Stimulated activated CD8-positive, alpha-beta memory T cell treated with anti-CD3 and anti-CD28 coated beads, Interleukin-7, amount 100 ng/mL, for 1 hour (primary cell): ENCODE measurements around the gene LIFR.

Experiments
- DNase-seq, 2 donors: peaks; one replicate each; pipeline ENCODE4 v3.0.0-alpha.2; 2020; ENCODE audit warnings: low read depth in 2 of 2

The LIFR gene

DNA sequence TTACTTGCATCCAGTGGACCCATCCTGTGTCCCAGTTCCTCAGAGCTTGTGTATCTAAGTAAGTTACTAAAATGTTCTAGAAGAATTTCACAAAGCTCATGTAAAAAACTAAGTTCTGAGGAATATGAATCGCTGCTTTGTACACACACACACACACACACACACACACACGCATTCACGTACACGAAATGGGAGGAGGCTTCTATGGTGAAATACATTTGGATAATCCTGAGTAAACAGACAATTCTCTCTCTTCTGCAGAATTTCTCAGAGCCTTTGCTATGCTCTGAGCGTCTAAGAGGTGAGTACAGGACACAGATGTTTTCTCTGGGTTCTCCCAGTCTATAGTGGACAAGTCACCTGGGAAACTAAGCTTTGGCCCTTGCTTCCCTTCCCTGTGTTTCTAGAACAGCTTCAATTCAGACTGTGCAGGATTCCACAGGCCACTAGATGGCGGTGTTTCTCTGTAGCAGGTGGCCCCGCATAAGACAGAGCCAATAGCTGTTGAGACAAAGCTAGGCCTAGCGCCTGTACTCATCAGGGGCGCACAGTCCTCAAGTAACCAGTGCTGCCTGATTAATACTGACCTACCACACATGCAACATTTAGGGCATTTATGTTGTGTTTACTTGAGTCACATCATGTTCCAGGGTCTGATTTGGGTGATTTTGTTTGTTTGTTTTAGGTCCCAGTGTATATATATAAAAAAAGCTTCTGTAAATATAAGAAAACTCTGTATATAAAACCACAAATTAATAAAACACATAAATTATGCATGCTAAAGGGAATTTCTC is 114.8 kb downstream of the LIFR start:
- peak; percentile 30 to 71 for DNase-seq

DNA sequence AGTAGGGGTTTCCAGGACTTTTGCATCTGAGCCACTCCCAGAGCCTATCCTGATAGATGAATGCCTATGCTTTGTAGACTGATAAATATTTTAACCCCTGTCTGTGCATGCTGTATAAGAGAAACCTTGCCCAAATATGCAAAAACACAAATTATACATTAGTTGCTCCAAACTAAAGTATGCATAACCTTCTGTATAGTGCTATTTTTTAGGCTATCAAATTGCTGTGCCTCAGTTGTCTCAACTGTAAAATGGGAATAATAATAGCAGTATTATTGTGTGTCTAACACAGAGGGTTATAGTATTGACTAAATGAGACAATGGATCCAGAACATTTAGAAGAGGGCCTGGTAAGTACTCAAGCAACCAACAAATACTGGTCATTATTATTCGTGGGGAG is 117.7 kb downstream of the LIFR start:
- no peak for DNase-seq

DNA sequence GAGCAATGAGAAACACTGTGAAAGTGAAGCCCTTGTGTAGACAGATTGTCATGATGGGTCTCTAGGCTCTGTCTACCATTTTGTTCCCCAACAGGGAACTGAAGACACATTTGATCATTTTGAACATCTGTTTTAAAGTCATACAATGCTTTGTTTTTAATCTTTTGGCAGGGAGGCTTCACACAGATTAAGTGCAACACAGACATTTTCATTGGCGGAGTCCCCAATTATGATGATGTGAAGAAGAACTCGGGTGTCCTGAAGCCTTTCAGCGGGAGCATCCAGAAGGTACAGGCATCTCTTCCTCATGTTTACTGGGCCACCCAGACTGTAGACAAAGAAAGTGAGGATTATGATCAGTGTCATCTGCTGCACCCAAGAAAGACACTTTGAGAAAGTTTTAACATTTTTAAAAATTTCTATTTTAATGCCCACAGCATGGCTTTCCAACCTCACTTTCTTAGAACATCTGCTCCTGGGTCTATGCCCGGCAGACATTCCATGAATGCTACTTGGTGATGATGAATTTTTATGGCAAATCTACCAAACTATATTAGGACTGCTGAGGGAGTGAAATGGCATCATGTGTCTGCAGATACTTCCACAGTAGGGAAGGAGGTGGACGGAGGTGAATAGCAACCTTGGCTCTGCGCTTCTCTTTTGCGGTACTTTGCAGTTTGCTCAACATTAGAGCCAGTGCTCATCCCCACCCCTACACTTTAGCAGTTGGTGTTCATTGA is 121.3 kb downstream of the LIFR start:
- DNase-seq = no peak

DNA sequence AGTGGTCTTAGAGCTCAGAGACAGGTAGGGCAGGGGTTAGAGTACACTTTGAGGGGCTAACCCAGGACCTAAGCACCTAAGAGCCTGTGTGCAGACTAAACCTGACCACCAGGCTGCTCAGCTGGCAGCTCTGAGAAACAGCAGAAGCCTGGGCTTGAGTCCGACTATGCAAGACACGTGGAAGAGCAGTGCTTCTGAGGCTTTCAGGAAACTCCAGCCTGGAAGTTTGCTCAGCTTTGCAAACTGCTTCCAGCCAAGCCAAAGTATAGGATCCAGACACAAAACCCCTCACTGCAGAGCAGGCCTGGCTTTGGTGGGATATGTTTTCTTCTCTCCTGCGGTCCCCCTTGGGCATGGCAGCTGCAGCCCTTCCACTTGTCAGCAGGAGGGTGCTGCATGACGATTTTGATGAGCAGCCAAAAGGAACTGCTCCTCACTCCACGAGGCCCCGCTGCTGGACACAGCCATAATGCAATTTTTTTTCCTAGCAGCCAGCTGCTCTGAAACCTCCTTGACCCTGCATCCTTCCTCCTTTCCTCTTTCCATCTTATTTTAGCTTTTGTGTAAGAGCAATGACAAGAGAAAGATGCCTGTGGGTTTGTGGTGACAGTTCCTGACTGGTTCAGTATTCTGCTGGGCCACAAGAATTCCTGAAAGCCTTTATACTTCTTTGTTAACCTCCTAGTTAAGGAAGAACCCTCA is 123.1 kb downstream of the LIFR start:
- DNase-seq = no peak

DNA sequence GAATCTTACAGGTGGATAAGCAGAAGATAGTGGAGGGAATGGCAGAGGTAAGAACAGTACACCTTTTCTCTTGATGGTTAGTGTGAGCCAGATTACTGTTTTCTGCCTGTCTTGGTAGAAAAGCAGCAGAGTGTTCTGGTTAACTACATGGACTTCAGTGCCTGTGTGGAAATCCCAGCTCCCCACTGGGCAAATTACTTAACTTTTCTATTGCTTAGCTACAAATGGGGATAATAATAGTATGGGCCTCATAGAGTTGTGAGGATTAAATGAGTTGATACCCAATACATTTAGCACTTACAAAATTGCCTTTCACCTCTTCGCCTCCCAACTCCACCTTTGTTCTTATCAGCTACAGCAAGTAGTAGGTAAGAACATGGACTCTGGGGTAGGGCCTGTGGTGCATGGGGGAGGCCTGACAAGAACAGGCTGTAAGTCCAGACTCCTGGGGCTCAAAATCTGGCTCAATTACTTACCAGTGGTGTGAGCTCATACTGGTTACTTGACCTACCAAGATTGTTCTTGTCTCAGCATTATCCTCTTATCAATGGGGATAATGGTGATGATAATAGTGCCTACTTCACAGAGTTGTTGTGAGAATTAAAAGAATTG is 125.1 kb downstream of the LIFR start:
- DNase-seq = no peak

DNA sequence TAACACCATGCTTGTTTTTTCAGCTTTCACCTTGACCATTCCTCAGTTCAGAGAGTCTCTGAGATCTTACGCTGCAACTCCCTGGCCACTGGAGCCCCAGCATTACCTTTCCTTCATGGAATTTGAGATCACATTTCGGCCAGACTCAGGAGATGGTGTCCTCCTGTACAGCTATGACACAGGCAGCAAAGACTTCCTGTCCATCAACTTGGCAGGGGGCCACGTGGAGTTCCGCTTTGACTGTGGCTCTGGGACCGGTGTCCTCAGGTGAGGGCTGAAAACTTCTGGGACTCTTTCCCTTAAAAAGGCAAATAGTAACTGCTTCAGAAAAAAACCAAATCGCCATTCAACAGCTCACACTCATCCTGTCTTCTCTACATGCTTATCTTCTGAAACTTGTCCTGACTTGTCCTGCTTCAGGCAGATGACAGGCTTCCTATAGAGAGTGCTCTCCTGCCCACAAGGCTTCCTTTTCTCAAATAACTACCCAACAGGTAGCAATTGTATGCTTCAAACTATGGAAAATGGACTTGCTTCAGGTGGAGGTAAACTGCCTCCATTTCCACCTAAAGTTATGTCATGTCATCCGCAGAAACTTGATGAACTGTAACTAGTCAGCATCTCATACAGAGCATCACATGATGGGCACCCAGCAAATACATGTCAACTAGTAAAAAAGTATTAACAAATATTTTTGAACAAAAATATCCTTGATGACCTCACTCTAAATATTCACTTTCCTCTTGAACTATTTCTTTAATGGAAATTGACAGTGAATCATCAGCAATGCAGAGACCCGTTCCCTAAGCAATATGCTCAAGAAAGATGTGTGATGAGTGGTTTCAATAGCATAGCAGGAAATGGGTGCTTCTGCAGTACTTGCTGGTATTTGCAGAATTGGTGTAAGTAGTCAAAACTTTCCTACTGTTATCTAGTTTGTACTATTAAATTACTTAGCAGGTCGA is 129.2 kb downstream of the LIFR start:
- DNase-seq = no peak

DNA sequence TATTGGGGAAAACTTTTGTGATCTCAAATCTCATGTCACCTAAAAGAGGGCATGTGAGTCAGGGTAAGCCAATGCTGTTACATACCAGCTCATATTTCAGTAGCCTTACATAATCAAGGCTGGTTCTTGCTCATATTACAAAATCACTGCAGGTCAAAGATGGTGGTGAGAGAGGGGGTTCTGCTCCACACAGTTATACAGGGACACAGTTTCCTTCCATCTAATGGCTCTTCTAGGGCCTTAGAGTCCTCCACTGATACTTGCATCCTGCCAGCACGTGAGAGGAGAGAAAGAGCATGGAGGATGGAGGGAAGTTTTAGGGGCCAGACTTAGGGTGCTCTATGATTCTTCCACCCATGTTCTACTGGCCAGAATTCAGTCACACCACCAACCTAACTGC is 130.0 kb downstream of the LIFR start:
- DNase-seq = no peak
